PC-3 (cell line): ENCODE results near the gene PDK1.

Experiments used
- EZH2 ChIP-seq: fragments of 300-600 bp; sonication (generic); IDR thresholded peaks from one replicate; pipeline ENCODE4 v1.6.1; 2017; ENCODE audit warnings: antibody characterized with exemption, mild to moderate bottlenecking, low read length; ENCODE audit not compliant: unreplicated experiment
- EZH2phosphoT487 ChIP-seq: fragments of 300-600 bp; sonication (generic); IDR thresholded peaks from 2 replicates; pipeline ENCODE4 v1.6.1; 2018; ENCODE audit warnings: mild to moderate bottlenecking, antibody characterized with exemption, low read length, borderline replicate concordance
- TF ChIP-seq, protein P1 (sequence below): fragments of 300-600 bp; sonication (generic); conservative IDR thresholded peaks from 2 replicates; pipeline ENCODE4 v1.5.1; 2017; ENCODE audit warnings: antibody characterized with exemption, low read depth, mild to moderate bottlenecking, low read length

DNA sequence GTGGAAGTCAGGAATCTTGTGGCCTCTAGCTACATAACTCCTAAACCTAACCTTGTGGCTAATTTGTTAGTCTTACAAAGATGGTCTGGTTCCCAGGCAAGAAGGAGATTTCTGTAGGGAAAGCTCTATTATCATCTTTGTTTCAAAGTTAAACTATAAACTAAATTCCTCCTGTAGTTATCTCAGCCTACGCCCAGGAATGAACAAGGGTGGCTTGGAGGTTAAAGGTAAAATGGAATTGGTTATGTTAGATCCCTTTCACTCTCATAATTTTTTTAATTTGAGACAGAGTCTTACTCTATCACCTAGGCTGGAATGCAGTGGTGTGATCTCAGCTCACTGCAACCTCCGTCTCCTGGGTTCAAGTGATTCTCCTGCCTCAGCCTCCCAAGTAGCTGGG lies 24.6 kb upstream of the PDK1 start:
- no peak for TF ChIP-seq EZH2phosphoT487
- TF ChIP-seq, protein P1, sequence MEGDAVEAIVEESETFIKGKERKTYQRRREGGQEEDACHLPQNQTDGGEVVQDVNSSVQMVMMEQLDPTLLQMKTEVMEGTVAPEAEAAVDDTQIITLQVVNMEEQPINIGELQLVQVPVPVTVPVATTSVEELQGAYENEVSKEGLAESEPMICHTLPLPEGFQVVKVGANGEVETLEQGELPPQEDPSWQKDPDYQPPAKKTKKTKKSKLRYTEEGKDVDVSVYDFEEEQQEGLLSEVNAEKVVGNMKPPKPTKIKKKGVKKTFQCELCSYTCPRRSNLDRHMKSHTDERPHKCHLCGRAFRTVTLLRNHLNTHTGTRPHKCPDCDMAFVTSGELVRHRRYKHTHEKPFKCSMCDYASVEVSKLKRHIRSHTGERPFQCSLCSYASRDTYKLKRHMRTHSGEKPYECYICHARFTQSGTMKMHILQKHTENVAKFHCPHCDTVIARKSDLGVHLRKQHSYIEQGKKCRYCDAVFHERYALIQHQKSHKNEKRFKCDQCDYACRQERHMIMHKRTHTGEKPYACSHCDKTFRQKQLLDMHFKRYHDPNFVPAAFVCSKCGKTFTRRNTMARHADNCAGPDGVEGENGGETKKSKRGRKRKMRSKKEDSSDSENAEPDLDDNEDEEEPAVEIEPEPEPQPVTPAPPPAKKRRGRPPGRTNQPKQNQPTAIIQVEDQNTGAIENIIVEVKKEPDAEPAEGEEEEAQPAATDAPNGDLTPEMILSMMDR = no peak
- no peak for TF ChIP-seq EZH2
